ENCODE data around the gene CAMTA1.

The CAMTA1 gene

DNA sequence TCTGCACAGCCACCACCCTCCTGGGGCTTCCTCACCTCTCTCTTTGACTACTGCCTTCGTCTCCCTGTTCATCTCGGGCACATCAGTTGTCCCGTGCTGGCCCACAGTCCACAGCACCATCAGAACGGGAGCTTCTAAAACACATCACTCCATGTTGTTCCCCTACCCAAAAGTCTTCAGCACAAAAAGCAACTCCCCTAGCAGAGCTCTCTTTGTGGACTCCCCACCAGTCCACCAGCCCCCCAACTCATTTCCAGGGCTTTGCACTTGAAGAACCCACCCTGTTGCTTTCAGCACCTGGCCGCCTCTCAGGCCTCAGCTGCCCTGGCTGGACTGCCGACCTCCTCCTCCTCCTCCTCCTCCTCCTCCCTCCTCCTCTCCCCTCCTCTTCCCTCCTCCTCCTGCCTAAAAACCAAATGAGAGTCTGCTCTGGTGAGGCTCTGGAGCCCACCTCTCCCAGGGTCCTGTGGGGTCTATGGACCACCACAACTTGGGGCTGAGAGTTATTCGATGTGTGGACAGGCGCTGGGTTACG, 734.7 kb downstream of the CAMTA1 start:
- Mint-ChIP-seq H3K36me3 (no peaks in the 10 kb centered on the region), H3K4me3 (no peak overlapping the region), H3K4me1 (no peaks in the 10 kb centered on the region), H3K27ac (no peak overlapping the region), H3K9me3 (no peaks in the 10 kb centered on the region)
- DNase-seq (ENCODE audit: low spot score in 2 of 2) (no peak), ATAC-seq (peak; percentile 31)

- Mint-ChIP-seq H3K27ac (no peak overlapping the region), H3K4me3 (no peak overlapping the region), H3K9me3 (no peaks in the 10 kb centered on the region), H3K36me3 (no peaks in the 10 kb centered on the region), H3K4me1 (no peaks in the 10 kb centered on the region)
- DNase-seq (ENCODE audit: low spot score in 2 of 2) (no peak), ATAC-seq (no peak)
Observed at GRCh38 chr1:7520496-7520895, 735.2 kb downstream of the CAMTA1 start.

DNA sequence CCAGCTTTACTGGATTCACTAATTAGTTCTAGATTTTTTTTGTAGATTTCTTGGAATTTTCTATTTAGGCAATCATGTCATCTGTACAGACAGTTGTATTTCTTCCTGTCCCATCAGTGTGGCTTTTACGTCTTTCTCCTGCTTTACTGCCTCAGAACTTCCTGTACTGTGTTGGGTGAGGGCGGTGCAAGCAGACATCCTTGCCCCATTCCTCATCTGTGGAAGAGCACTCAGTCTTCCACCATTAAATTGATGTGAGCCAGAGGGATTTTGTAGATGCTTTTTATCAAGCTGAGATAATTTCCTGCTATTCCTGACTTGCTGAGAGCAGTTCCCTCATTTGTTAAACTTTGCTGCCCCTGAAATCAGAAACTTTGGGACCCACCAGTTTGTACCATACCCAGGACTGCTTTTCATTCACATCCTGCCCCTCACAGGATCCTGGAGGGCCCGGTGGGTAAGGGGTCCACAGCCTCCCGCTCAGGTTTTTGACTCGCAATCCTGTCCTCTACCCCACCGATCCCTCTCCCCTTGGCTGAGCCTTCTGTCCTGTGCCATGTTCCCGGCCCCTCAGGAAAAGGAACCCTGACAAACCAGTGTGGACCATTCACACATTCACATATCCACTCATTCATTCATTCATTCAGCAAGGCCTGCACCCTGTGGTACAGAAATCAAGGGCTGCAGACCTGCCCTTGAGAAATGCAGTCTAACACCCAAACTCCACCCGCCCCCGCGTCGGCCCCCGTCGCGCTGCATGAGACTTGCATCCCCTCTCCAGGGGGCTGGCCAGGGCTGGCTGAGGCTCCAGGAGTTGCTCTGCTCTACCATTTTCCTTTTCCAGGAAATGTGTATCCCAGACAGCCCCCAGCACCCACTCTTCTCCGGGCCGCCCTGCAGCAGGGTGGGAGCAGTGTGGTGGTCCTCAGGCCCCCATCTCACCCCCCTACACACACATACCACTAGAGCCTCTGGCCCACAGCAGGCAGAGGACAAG, 739.4 kb downstream of the CAMTA1 start:
- no peak overlapping the region for H3K27ac Mint-ChIP-seq
- ATAC-seq: no peak
- no peaks in the 10 kb centered on the region for H3K36me3 Mint-ChIP-seq
- no peak overlapping the region for H3K4me3 Mint-ChIP-seq
- DNase-seq (ENCODE audit: low spot score in 2 of 2): no peak
- H3K4me1 Mint-ChIP-seq: no peaks in the 10 kb centered on the region
- no peaks in the 10 kb centered on the region for H3K9me3 Mint-ChIP-seq

DNA sequence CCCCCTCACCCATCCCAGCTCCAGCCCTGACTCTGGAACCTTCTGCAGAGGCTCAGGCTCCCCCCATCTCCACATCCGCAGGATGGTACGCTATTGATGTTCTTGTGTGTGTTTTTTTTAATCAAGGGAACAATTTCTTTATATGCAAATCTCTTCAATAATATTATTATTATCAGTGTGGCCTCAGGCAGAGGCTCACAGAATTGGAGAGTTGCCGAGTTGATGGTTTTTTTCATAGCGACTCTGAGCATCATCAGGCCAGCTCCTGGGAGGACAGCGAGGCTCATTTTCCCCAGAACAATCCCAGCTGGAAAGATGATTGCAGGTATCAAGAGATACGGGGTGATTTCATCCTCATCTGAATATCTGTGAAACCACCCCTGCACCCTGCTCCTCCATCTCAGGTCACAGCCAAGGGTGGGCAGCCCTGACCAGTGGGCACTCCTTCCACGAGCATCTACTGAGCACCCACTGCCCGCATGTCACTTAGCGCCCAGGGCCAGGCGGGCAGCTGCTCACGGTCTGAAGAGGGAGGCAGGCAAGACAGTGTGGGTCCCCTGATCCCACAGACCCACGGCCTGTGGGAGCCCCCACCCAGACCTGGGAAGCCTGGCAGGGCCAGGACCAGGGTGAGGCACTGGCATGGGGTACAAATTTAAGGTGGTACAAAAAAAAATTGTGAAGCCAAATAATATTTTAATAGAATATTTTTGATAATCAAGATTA, 740.2 kb downstream of the CAMTA1 start:
- no peaks in the 10 kb centered on the region for H3K36me3 Mint-ChIP-seq
- ATAC-seq: no peak
- DNase-seq (ENCODE audit: low spot score in 2 of 2): no peak

DNA sequence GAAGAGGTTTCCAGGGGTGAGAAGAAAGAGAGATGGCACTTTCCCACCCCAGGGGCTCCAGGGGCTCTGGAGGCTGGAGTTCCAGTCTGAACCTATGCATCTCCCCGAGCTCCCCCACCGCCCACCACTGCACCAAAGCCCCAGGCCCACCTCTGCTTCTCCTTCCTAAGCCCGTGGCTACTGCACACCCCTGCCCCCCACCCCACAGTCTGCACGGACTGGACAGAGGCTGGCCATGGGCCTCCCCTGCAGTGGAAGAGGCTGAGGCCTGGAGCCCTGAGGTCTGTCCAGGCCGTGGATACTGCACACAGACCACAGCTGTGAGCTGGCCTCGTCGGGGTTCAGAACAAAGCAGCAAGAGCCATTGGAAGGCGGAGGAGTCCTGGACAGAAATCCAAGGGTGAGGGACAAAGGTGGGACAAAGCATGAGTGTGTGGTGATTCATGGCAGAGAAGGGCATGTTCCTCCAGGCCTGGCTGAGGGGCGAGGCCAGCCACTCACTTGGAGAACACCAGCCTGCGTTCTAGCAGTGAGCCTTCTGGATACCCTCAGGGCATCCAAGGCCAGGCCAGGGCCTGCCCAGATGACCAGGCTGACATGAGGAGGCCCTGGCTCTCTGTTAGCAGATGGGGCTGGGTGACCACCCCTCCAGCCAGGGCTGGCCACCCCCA, 741.1 kb downstream of the CAMTA1 start:
- Mint-ChIP-seq H3K4me3 (no peak overlapping the region), H3K27ac (no peak overlapping the region), H3K36me3 (no peaks in the 10 kb centered on the region), H3K4me1 (no peaks in the 10 kb centered on the region), H3K9me3 (no peaks in the 10 kb centered on the region)
- DNase-seq (ENCODE audit: low spot score in 2 of 2) (no peak), ATAC-seq (no peak)

More for the DNA sequence above, 740.2 kb downstream of the CAMTA1 start:
- H3K4me1 Mint-ChIP-seq: no peaks in the 10 kb centered on the region
- H3K9me3 Mint-ChIP-seq: no peaks in the 10 kb centered on the region
- no peak overlapping the region for H3K27ac Mint-ChIP-seq
- no peak overlapping the region for H3K4me3 Mint-ChIP-seq

GRCh38 chr1:7526867-7527732, 741.8 kb downstream of the CAMTA1 start:
- no peaks in the 10 kb centered on the region for H3K4me1 Mint-ChIP-seq
- no peak overlapping the region for H3K4me3 Mint-ChIP-seq
- no peaks in the 10 kb centered on the region for H3K9me3 Mint-ChIP-seq
- ATAC-seq: peak; percentile 45
- no peak for DNase-seq (ENCODE audit: low spot score in 2 of 2)
- no peaks in the 10 kb centered on the region for H3K36me3 Mint-ChIP-seq
- H3K27ac Mint-ChIP-seq: no peak overlapping the region

GRCh38 chr1:7527733-7528045, 742.4 kb downstream of the CAMTA1 start:
- H3K27ac Mint-ChIP-seq: no peak overlapping the region

DNA sequence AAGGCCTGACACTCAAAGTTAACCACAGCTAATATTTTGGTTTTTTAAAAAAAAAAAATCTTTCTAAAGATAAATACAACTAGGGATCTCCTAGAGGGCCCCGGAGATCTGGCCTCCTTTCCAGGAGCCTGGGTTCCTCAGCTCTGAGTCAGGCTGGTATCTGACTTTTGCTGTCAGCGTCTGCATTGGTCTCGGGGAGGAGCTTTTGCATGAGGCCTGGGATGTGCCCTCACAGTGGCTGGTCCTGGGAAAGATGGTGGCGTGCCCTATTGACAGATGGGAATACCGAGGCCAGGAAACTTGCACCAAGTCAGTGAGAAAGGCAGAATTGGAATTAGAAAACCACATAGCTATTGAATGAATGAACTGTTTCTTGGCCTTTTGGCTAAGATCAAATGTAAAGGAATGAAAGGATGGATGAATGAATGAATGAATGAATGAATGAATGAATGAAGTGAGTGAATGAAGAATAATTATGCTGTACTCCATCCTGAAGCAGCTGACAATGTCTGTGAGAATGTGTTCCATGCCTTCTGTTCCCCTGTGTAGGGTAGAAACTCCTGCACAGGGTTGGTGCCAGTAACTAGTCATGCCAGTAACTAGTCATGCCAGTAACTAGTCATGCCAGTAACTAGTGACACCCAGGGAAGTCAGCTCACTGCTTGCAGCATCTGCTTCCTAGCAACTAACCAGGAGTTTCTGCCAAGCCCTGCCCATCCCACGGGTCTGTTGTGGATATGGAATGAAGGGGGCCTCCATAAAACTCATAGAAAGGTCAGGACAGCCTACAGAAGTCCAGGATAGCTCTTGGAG, 743.3 kb downstream of the CAMTA1 start:
- no peak for ATAC-seq
- no peaks in the 10 kb centered on the region for H3K9me3 Mint-ChIP-seq
- DNase-seq (ENCODE audit: low spot score in 2 of 2): no peak
- no peak overlapping the region for H3K27ac Mint-ChIP-seq
- H3K4me3 Mint-ChIP-seq: no peak overlapping the region
- H3K4me1 Mint-ChIP-seq: no peaks in the 10 kb centered on the region
- no peaks in the 10 kb centered on the region for H3K36me3 Mint-ChIP-seq

More at GRCh38 chr1:7527733-7528045, 742.4 kb downstream of the CAMTA1 start:
- DNase-seq (ENCODE audit: low spot score in 2 of 2) (no peak), ATAC-seq (no peak)
- no peaks in the 10 kb centered on the region for H3K36me3 Mint-ChIP-seq
- H3K4me1 Mint-ChIP-seq: no peaks in the 10 kb centered on the region
- H3K4me3 Mint-ChIP-seq: no peak overlapping the region
- H3K9me3 Mint-ChIP-seq: no peaks in the 10 kb centered on the region

GRCh38 chr1:7529917-7530316, 744.7 kb downstream of the CAMTA1 start:
- Mint-ChIP-seq H3K9me3 (no peaks in the 10 kb centered on the region), H3K36me3 (no peaks in the 10 kb centered on the region), H3K27ac (no peak overlapping the region), H3K4me1 (no peaks in the 10 kb centered on the region), H3K4me3 (no peak overlapping the region)
- ATAC-seq (no peak), DNase-seq (ENCODE audit: low spot score in 2 of 2) (no peak)

GRCh38 chr1:7531562-7532340, 746.5 kb downstream of the CAMTA1 start:
- no peak for DNase-seq (ENCODE audit: low spot score in 2 of 2)
- Mint-ChIP-seq H3K36me3 (no peaks in the 10 kb centered on the region), H3K4me1 (no peaks in the 10 kb centered on the region), H3K27ac (no peak overlapping the region), H3K9me3 (no peaks in the 10 kb centered on the region), H3K4me3 (no peak overlapping the region)
- ATAC-seq: no peak

GRCh38 chr1:7533006-7533405, 747.8 kb downstream of the CAMTA1 start:
- no peak for DNase-seq (ENCODE audit: low spot score in 2 of 2)
- no peaks in the 10 kb centered on the region for H3K9me3 Mint-ChIP-seq
- ATAC-seq: no peak
- H3K4me1 Mint-ChIP-seq: no peaks in the 10 kb centered on the region
- no peak overlapping the region for H3K4me3 Mint-ChIP-seq
- H3K36me3 Mint-ChIP-seq: no peaks in the 10 kb centered on the region
- no peak overlapping the region for H3K27ac Mint-ChIP-seq

- peaks cover 5% of the 10 kb centered on the region for H3K4me1 Mint-ChIP-seq
- H3K36me3 Mint-ChIP-seq: no peaks in the 10 kb centered on the region
- H3K27ac Mint-ChIP-seq: no peak overlapping the region
- H3K4me3 Mint-ChIP-seq: no peak overlapping the region
- DNase-seq (ENCODE audit: low spot score in 2 of 2): no peak
- no peak for ATAC-seq
- no peaks in the 10 kb centered on the region for H3K9me3 Mint-ChIP-seq
Observed at GRCh38 chr1:7534061-7534825, 749.0 kb downstream of the CAMTA1 start.

DNA sequence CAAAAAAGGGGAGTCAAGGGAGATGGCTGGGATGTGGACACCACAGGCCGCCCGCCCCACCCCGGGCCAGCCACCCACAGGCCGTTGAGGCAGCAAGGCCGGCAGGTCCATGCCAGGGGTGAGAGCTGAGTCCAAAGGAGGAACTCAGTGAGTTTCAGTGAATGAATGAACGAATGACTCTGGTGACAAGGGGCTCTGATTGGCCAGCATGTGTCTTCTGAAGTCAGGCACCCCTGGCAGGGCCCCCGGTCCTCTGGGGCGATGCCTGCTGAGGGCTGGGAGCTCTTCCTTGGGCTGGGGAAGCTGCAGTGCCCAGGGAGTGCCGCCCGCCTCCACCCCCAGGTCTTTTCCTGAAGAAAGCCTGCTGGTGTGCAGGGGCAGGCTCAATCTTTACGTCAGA, 749.8 kb downstream of the CAMTA1 start:
- DNase-seq (ENCODE audit: low spot score in 2 of 2) (no peak), ATAC-seq (no peak)
- no peaks in the 10 kb centered on the region for H3K36me3 Mint-ChIP-seq
- no peaks in the 10 kb centered on the region for H3K9me3 Mint-ChIP-seq
- H3K27ac Mint-ChIP-seq: no peak overlapping the region
- peaks cover 5% of the 10 kb centered on the region for H3K4me1 Mint-ChIP-seq
- H3K4me3 Mint-ChIP-seq: no peak overlapping the region
